Stimulated activated CD8-positive, alpha-beta memory T cell treated with anti-CD3 and anti-CD28 coated beads, Interleukin-4, amount 100 ng/mL, for 48 hours (primary cell): Measurements from ENCODE around the gene FIGNL1.
A peak's percentile ranks its signal among the peaks of the same experiment; 100 is the strongest.
"Not testable (repeated sequence)": the region's sequence is repeated elsewhere in the genome, so short reads cannot be mapped to it uniquely, and the experiment has no call there.

Experiments
- DNase-seq: peaks from one replicate; pipeline ENCODE4 v3.0.0-alpha.2; 2020

Gene FIGNL1

GRCh38 chr7:50470250-50471163, 20.4 kb upstream of the FIGNL1 start:
- no peak for DNase-seq

- DNase-seq, result no peak
Measured at GRCh38 chr7:50469181-50469580, 19.0 kb upstream of the FIGNL1 start.

- peak; percentile 90 for DNase-seq
Measured at GRCh38 chr7:50467817-50468610, 17.9 kb upstream of the FIGNL1 start.

- DNase-seq, result no peak
Measured at GRCh38 chr7:50466815-50467585, 16.9 kb upstream of the FIGNL1 start.

- DNase-seq, result no peak
Measured at GRCh38 chr7:50463035-50463434, 12.9 kb upstream of the FIGNL1 start.

- no peak for DNase-seq
Measured at GRCh38 chr7:50462361-50462760, 12.2 kb upstream of the FIGNL1 start.

- DNase-seq, result no peak
Measured at GRCh38 chr7:50461695-50462094, 11.5 kb upstream of the FIGNL1 start.

- not testable (repeated sequence) for DNase-seq
Measured at GRCh38 chr7:50459183-50459582, 9.0 kb upstream of the FIGNL1 start.

- not testable (repeated sequence) for DNase-seq
Measured at GRCh38 chr7:50458651-50459050, 8.5 kb upstream of the FIGNL1 start.

GRCh38 chr7:50456371-50457123, 6.4 kb upstream of the FIGNL1 start:
- no peak for DNase-seq

GRCh38 chr7:50455658-50456057, 5.5 kb upstream of the FIGNL1 start:
- DNase-seq, result no peak

- DNase-seq, result no peak
Measured at GRCh38 chr7:50454968-50455367, 4.8 kb upstream of the FIGNL1 start.

GRCh38 chr7:50450590-50451032, 461 bp upstream of the FIGNL1 start:
- DNase-seq, result peak; percentile 48

GRCh38 chr7:50449501-50449880, 659 bp downstream of the FIGNL1 start:
- no peak for DNase-seq

- DNase-seq, result no peak
Measured at GRCh38 chr7:50448823-50449222, 1.3 kb downstream of the FIGNL1 start.

GRCh38 chr7:50446542-50446960, 3.6 kb downstream of the FIGNL1 start:
- DNase-seq, result peak; percentile 45

- DNase-seq, result no peak
Measured at GRCh38 chr7:50436133-50436806, 13.9 kb downstream of the FIGNL1 start.

- DNase-seq, result no peak
Measured at GRCh38 chr7:50431722-50432305, 18.3 kb downstream of the FIGNL1 start.

- DNase-seq, result no peak
Measured at GRCh38 chr7:50431316-50431715, 18.8 kb downstream of the FIGNL1 start.

- no peak for DNase-seq
Measured at GRCh38 chr7:50428911-50429310, 21.2 kb downstream of the FIGNL1 start.

- no peak for DNase-seq
Measured at GRCh38 chr7:50427518-50427917, 22.6 kb downstream of the FIGNL1 start.
